HG02870 (cell line): Measurements from ENCODE around the gene MAST1.

Experiments used
- ATAC-seq: cut with Tn5 transposase; IDR thresholded peaks from one replicate; pipeline ENCODE4 v1.9.1; 2021; ENCODE audit warnings: mild to moderate bottlenecking, moderate library complexity; ENCODE audit not compliant: unreplicated experiment

The MAST1 gene

GRCh38 chr19:12867120-12868099 is 29.1 kb downstream of the MAST1 start:
- ATAC-seq = no peak

GRCh38 chr19:12868540-12869112 is 30.3 kb downstream of the MAST1 start:
- ATAC-seq = no peak

- no peak for ATAC-seq
Observed at GRCh38 chr19:12871681-12872080, 33.4 kb downstream of the MAST1 start.

GRCh38 chr19:12872255-12872654 is 33.9 kb downstream of the MAST1 start:
- no peak for ATAC-seq

GRCh38 chr19:12872941-12873890 is 34.9 kb downstream of the MAST1 start:
- ATAC-seq = no peak

- ATAC-seq = no peak
Observed at GRCh38 chr19:12873891-12874745, 35.8 kb downstream of the MAST1 start.

GRCh38 chr19:12875086-12875485 is 36.8 kb downstream of the MAST1 start:
- no peak for ATAC-seq

GRCh38 chr19:12880551-12881171 is 42.3 kb downstream of the MAST1 start:
- peak; percentile 14 for ATAC-seq

- peak; percentile 72 for ATAC-seq
Observed at GRCh38 chr19:12881172-12881808, 43.0 kb downstream of the MAST1 start, which contains the start of gene DNASE2. DNASE2 (minus strand) TSS chr19:12881449; CDS start chr19:12881375, 74 bp downstream.

- no peak for ATAC-seq
Observed at GRCh38 chr19:12882589-12882988, 44.3 kb downstream of the MAST1 start.

GRCh38 chr19:12884202-12884601 is 45.9 kb downstream of the MAST1 start:
- no peak for ATAC-seq

- ATAC-seq = no peak
Observed at GRCh38 chr19:12884627-12884925, 46.3 kb downstream of the MAST1 start.

- ATAC-seq = no peak
Observed at GRCh38 chr19:12884926-12885748, 46.8 kb downstream of the MAST1 start.

GRCh38 chr19:12885749-12886650 is 47.7 kb downstream of the MAST1 start:
- no peak for ATAC-seq

- ATAC-seq = no peak
Observed at GRCh38 chr19:12886651-12886968, 48.3 kb downstream of the MAST1 start.

- no peak for ATAC-seq
Observed at GRCh38 chr19:12886969-12887747, 48.8 kb downstream of the MAST1 start, which contains the start of gene KLF1. KLF1 (minus strand) TSS chr19:12887201; CDS start chr19:12887140, 61 bp downstream.
